Measurements from ENCODE around the gene PKHD1.

PKHD1 gene

DNA sequence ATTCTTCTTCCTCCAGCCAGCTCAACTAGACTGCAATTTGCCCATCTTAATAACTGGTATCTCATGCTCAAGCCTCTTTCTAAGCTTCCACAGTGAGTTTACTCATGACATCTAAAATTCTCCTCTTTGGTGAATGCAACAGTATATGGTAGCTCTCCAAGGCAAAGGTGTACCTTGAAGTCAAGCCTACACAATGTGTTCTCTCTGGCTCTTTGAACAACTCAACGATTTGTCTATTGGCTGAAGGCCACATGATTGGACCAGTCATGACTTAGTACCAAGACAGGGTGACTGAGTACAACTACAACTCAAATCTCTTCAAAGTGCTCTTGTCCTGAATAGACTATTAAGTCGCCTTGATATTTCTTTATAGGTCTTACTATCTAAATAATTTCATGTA lies 199.6 kb downstream of the PKHD1 start:
- no peak overlapping the region for H3K4me3 ChIP-seq (ENCODE audit: low read depth, low read length)
- TF ChIP-seq, protein P1, sequence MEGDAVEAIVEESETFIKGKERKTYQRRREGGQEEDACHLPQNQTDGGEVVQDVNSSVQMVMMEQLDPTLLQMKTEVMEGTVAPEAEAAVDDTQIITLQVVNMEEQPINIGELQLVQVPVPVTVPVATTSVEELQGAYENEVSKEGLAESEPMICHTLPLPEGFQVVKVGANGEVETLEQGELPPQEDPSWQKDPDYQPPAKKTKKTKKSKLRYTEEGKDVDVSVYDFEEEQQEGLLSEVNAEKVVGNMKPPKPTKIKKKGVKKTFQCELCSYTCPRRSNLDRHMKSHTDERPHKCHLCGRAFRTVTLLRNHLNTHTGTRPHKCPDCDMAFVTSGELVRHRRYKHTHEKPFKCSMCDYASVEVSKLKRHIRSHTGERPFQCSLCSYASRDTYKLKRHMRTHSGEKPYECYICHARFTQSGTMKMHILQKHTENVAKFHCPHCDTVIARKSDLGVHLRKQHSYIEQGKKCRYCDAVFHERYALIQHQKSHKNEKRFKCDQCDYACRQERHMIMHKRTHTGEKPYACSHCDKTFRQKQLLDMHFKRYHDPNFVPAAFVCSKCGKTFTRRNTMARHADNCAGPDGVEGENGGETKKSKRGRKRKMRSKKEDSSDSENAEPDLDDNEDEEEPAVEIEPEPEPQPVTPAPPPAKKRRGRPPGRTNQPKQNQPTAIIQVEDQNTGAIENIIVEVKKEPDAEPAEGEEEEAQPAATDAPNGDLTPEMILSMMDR (IDR thresholded peaks at IDR 0.05; ENCODE audit: insufficient read depth, low read depth, low read length, missing control alignments), result no peak

GRCh38 chr6:51885957-51886356 lies 201.5 kb downstream of the PKHD1 start:
- TF ChIP-seq, protein P1 (IDR thresholded peaks at IDR 0.05; ENCODE audit: insufficient read depth, low read depth, low read length, missing control alignments), result no peak
- DNase-seq (ENCODE audit: low read depth), result no peak
- no peak overlapping the region for H3K4me3 ChIP-seq (ENCODE audit: low read depth, low read length)

More for the DNA sequence above, 199.6 kb downstream of the PKHD1 start:
- no peak for DNase-seq (ENCODE audit: low read depth)

GRCh38 chr6:51868591-51869355 lies 218.6 kb downstream of the PKHD1 start:
- H3K4me3 ChIP-seq (ENCODE audit: low read depth, low read length), result no peak overlapping the region
- TF ChIP-seq, protein P1 (IDR thresholded peaks at IDR 0.05; ENCODE audit: insufficient read depth, low read depth, low read length, missing control alignments), result no peak
- peak; percentile 29 for DNase-seq (ENCODE audit: low read depth)

GRCh38 chr6:51866867-51867266 lies 220.5 kb downstream of the PKHD1 start:
- no peak overlapping the region for H3K4me3 ChIP-seq (ENCODE audit: low read depth, low read length)
- TF ChIP-seq, protein P1 (IDR thresholded peaks at IDR 0.05; ENCODE audit: insufficient read depth, low read depth, low read length, missing control alignments), result no peak
- DNase-seq (ENCODE audit: low read depth), result no peak

- DNase-seq (ENCODE audit: low read depth), result no peak
- TF ChIP-seq, protein P1 (IDR thresholded peaks at IDR 0.05; ENCODE audit: insufficient read depth, low read depth, low read length, missing control alignments), result no peak
- no peak overlapping the region for H3K4me3 ChIP-seq (ENCODE audit: low read depth, low read length)
These were observed 221.4 kb downstream of the PKHD1 start for GRCh38 chr6:51865996-51866395.

DNA sequence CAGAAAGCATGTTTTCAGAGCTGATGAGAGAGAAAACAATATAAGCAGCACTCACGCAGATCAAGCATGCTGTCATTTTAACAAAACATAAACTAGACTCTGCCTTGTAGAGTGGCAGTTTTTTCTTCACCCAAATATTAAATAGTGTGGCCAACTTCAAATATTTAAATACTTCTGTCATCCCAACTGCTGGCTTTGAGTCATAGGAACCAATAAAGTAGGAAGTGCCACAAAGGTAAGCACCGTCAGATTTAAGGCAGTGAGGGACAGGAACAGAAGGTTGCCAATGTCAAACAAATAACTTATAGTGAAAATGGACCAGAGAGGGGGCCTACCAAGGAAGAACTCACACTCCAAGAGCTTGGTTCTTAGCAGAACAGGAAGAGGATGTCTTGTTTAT lies 222.2 kb downstream of the PKHD1 start:
- DNase-seq (ENCODE audit: low read depth), result no peak
- no peak overlapping the region for H3K4me3 ChIP-seq (ENCODE audit: low read depth, low read length)
- TF ChIP-seq, protein P1 (IDR thresholded peaks at IDR 0.05; ENCODE audit: insufficient read depth, low read depth, low read length, missing control alignments), result no peak

GRCh38 chr6:51857134-51857533 lies 230.3 kb downstream of the PKHD1 start:
- TF ChIP-seq, protein P1 (IDR thresholded peaks at IDR 0.05; ENCODE audit: insufficient read depth, low read depth, low read length, missing control alignments), result no peak
- H3K4me3 ChIP-seq (ENCODE audit: low read depth, low read length), result no peak overlapping the region
- no peak for DNase-seq (ENCODE audit: low read depth)

All from GM12865 (cell line).